Suppressor macrophage treated with lipopolysaccharide for 1 hour (primary cell): Measurements from ENCODE around the gene GASK1A.

Experiments
- DNase-seq, 3 donors: peaks; one replicate each; pipeline ENCODE4 v3.0.0-alpha.2; 2020 to 2022

Gene GASK1A

DNA sequence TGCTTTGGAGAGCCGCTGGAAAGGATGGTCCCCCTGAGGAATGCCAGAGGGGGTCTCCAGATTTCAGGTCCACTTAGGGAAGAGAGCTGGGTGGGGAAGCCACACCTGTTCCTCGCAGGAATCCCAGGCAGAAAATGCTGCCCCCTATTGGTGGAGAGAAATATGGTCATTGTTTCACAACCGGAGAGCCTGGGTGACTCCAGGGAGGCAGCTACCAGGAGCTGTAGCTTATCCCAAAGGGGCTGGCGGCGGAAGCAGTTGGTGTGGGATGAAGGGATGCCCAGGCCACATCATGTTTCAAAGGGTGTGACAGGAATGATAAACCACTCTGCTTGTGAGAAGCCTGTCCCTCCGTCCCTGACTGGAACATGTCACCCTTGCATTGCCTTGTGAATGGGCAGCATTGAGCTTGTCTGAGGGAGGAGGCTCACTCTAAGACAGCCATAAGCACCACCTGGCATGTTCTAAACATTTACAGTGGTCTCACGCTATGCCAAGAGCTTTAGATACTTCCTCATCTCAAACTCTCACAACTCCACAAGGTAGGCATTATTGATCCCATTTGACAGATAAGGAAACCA, 92.3 kb downstream of the GASK1A start:
- peak; percentile 27 to 36 (median 35) for DNase-seq

DNA sequence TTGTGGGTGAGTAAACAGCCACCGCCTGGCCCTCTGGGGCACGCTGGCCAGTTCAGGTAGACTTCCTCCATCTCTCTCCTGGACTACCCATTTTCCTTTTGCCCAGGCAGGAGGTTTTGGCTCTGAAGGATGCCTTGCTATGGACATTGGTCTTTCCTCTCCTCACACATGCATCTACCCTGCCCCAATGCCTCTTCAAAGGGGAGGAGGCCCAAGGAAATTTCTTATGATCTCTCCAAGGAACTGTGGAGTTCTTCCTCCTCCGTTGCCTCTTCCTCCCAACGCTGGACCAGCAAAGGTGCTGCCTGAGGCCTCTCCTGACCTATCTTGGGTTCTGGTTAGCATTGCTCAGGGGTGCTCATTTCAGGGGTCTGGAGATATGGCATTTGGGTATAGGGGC, 93.2 kb downstream of the GASK1A start:
- DNase-seq: no peak

DNA sequence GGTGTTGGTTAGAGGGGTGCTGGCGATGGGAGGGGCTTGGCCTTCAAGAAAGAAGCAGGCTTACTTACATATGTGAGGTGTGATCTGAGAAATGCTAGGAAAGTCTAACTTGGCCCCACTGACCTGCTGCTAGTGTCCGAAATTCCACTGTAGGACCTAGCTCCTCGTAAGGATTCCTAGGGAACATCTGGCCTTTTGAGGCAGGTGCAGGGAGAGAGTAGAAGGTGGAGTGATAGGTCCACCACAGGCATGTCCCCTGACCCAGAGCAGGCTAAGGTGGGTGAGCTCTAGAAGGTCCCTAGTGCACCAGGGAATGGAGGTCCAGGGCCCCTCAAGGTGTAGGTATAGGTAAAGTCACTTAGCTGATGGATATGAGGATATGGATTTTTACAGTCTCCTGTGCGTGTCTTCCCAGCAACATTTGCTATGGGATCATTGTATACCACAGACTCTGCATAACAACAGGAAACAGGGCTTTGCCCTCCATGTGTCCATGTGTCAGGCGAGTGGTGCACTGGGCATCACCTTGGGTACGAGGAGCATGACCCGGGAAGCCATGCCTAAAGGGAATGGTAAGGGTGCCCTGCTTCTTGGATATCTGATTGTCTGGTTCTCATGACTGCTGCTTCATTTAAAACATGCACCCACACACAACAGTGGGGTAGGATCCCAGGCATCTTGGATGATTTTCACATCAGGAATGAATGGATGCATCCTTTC, 94.2 kb downstream of the GASK1A start:
- DNase-seq: no peak

- DNase-seq: no peak
These were observed 94.7 kb downstream of the GASK1A start for GRCh38 chr3:43073836-43074220.

DNA sequence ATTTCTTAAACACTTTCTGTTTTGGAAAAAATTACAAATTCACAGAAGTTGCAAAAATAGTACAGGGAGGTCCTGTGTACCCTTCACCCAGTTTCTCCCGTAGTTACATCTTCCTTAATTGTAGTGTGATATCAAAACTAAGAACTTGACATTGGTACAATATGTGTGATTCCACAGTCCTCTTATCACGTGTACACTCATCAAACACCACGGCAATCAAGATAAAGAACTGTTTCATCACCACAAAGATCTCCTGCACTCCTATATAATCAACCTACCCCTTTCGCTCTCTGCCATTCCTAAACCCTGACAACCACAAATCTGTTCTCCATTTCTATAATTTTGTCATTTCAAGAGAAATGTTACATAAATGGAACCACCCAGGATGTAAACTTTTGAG, 95.4 kb downstream of the GASK1A start:
- DNase-seq: no peak

DNA sequence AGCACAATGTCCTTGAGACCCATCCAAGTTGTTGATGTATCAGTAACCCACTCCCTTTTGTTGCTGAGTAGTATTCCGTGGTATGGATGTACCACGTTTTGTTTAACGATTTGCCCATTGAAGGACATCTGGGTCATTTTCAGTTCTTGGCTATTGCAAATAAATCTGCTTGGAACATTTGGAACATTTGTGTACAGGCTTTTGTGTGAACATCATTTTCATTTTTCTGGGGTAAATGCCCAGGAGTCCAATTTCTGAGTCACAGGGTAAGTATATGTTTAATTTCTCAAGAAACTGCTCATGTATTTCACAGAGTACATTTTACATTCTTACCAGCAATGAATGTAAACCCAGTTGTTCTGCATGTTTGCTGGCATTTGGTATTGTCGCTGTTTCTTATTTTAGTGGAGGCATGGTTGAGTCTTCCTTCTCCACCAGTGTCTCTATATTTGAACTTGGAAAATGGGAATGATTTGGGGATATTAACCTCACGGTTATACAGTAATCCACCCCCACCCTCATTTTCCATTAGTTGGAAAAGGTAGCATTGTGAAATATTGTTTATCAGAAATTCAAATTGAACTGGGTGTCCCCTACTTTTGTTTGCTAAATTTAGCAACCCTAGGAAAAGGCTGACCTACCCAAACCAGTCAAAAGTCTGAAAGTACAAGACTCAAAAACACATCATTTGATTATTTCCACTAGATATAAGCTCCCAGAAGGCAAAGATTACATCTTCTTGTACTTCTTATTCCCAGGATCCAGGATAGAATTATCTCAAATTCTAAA, 96.0 kb downstream of the GASK1A start:
- no peak for DNase-seq

DNA sequence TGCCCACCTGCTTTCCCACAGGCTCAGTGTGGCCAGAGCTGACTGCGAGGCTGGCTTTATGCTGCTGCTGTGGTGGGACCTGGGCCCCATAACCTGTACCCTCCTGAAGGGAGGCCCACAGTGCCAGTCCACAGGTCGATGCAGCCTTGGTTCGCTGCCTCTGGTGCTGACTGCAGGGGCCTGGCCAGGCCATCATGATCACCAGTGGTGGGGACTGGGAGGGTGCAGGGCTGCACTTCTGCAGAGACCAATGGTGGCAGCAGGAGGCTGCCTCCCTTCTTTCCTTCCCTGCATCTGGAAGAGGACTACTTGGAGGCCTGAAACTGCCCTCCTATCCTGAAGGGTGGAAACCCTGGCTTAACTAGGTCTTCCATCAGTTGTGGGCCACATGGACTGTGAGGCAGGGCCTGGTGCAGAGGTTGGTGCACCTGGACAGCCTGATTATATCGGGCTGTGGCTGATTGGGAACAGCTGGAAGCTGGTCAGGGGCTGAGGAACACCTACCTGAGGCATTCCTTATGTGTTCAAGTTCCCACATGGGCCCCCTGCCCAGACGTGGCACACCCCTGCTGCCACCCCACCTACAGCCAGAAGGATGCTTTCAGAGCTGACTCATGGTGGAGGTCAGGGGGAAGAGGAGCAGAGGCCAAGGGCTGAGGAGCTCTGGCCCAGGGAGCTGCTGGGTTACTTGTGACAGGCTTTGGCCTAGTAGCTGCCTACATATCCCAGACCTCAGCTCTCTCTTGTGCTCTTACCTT, 97.0 kb downstream of the GASK1A start:
- DNase-seq: no peak

- no peak for DNase-seq
These were observed 97.7 kb downstream of the GASK1A start for GRCh38 chr3:43076857-43077256.

DNA sequence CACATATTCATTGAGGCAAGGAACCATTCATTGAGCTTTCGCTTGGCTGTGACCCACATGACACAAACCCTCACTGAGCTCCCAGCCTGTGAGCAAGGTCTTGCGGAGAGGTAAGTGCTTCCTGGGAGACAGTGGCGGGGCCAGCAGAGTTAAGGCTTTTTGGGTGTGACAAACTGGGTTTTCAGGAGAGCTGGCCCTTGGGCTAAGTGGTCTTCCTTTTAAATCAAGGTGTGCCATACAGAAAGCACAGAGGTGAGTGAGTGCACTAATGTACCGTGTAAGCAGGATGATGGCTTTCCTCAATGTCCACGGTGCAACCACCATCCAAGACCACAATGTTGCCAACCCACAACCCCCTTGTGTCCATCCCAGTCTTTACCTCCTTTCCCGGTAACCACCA, 98.2 kb downstream of the GASK1A start:
- no peak for DNase-seq

DNA sequence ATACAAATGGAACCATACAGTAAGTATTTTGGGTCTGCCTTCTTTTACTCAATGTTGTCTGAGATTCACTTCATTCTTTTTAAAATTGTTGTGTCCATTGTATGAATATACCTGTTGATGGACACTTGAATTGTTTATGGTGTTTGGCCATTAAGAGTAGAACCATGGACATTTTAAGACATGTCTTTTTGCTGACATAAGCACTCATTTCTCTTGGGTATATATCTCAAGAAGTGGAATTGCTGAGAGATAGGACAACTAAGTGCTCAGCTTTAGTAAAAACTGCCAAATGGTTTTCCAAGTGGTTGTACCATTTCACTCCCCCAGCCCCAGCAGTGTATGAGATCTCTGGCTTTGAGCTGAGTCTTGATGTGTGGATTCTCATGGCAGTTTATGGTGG, 98.6 kb downstream of the GASK1A start:
- DNase-seq: no peak

GRCh38 chr3:43079536-43080332, 100.6 kb downstream of the GASK1A start:
- no peak for DNase-seq

DNA sequence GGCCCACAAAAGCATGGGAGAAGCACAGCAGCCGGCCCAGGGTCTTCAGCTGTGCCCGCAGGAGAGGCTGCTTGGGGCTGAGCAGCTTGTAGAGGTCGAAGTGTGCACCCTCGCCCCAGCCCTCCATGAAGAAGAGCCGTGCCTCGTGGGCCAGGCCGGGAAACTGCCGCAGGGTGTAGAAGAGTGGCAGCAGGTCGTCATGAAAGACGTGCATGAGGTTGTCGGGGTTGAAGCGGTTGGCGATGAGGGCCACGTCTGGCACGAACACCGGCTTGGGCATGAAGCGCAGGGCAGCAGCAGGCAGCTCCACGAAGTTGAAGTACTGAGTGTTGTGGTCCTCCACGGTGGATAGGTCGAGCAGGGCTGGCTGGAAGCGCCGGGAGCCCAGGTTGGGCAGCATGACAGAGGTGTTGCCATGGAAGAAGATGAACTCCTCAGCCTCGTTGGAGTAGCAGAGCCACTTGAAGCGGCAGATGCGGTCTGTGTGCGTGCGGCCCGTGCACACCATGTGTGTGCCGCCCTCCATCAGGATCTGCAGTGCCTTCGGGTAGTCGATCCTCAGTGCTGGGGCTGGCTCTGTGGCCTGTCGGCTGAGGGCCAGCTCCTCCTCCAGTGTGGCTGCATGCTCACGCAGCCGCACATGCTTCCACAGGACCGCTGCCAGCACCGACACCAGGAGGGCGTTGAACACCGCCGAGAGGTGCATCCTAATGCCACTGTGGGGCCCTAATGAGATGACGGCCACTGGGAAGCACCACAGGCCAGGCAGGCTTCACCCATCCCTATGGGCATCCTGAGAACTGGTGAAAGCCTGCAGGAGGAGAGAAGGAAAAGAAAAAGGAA, 101.8 kb downstream of the GASK1A start:
- no peak for DNase-seq

- DNase-seq: no peak
These were observed 102.7 kb downstream of the GASK1A start for GRCh38 chr3:43081796-43082195.

DNA sequence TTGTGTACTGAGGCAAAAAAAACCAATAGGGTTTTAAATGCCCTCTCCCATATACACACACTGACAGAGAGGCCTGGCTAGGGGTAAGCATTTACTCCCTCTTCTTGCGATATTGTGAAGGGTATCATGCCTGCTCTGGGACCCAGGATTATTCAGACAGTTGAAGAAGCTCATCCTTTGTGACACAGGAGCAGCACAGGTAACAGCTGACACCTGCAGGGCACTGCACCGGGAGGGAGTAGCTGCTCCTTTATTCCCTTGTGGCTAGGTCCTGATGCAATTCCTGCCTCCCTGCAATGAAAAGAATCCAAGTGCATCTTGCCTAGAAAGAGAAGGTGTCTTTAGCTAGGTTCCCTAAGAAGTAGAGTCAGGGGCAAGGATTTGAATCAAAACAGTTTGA, 103.3 kb downstream of the GASK1A start:
- DNase-seq: no peak

DNA sequence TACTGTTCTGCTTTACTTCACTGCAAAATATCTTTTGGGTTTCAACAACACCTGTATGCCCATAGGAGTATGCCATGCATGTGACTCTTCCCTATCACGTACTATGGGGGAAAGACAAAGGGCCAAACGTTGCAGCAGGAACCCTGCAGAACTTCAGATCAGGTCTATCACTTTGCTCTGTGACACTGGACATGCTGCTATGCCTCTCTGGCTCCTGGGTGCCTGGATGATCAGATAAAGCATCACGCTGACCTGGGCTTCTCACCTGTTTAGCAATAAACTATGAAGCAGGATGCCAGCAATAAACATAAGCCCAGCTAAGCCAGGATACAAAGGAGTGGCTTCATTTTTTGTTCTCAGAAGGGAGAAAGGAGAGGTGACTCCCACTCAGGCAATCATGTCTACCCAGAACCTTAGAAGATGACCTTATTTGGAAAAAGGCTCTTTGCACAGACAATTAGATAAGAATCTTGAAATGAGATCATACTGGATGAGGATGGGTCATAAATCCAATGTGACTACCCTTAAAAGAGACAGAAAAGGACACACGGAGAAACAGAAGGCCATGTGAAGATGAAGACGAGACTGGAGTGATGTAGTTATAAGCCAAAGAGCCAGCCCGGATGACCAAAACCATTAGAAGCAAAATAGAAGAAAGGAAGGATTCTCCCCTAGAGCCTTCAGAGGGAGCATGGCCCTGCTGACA, 107.5 kb downstream of the GASK1A start:
- no peak for DNase-seq

DNA sequence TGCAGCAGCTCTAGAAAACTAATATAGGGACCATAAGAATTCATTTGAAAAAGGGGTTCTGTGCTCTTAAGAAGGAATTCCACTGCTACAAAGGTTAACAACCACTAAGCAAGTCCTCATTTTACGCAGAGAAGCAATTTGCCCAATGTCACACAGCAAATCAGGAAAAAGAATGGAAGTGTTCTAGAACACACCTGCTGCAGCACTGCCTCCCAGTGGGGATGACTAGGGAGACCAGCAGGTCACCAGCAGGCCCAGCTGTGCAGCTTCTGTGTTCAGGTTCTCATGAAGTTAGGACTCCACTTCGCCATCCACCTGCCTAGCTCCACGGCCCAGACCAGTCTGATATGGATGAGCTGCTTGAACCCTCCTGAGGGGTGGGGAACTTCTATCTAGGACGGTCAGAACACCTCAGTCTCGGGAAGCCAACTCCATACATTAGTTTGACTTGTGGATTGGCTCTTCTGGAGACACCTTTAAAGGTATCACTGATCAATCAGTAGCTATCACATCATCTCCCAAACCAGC, 108.2 kb downstream of the GASK1A start:
- no peak for DNase-seq

DNA sequence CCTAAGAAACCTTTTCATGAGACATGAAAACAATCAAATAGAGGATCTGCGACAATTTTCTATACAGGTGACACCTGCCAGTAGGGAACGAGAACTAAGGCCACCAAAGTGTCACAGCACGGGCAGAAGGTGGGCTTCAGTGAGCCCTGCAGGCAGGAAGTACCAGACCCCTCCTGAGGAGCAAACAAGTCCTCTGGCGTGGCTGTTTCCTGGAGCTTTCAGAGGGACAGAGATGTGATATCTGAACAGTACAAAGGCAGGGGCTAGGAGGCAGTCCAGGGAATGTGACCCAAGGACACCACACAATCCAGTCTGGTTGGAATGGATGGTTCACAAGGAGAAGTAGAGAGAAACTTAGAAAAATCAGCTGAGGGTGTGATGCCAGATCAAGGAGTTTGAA, 110.0 kb downstream of the GASK1A start:
- no peak for DNase-seq

DNA sequence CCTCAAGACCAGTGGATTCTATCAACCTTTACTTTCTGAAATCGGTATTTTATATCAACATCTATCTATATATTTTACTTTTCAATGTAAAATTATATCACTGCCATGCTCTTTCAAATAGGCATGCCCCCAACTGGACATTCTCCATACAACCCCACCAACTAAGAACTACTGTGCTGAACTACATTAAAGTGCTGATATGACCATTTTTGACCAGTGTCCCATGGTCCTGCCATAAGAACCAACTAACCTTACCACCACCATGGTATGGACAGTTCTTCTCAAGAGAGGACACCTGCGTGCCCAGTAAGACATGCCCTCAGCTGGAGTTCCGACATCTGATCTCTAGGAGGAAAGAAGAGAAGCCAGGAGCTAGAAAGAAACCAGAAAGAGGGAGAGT, 111.1 kb downstream of the GASK1A start:
- DNase-seq: no peak

DNA sequence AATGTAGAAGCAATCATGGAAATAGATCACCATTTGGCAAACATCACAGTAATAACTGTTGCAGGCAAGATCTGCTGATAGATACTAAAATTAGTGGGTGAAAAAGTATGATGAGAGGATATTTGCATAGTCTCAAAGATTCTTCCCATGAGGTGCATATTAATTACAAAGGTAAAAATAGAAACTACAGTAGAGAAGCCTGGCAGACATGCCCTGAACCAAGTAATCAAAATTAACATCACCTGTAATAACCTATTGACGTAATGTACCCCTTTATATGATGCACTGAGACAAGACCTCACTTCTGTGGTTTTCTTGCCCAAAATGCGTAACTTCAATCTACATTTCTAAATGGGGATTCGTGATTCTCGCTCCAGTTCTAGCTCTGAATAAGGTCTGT, 112.4 kb downstream of the GASK1A start:
- no peak for DNase-seq

DNA sequence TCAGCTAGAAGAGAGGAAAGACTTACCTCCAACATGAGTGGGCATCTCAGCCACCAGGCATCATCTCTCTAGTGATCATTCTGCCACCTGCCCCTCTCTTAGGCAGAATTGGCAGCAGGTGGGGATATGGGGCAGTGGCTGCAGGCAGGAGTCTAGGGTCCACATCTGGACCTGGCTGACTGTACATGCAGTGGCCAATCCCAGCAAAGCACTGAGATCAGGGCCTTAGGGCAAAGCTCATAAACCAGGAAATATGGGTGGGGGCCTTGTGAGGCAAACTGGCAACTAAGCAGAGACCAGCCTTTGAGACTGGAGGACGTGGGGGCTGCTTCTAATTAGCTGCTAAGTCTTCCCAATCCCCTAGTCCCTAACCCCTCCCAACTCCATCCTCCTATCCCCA, 113.9 kb downstream of the GASK1A start:
- no peak for DNase-seq

GRCh38 chr3:43093974-43094373, 114.9 kb downstream of the GASK1A start:
- DNase-seq: no peak
